Measurements from ENCODE around the gene LAMP1.
"Not testable (repeated sequence)": the region's sequence is repeated elsewhere in the genome, so short reads cannot be mapped to it uniquely, and the experiment has no call there.

LAMP1 gene

DNA sequence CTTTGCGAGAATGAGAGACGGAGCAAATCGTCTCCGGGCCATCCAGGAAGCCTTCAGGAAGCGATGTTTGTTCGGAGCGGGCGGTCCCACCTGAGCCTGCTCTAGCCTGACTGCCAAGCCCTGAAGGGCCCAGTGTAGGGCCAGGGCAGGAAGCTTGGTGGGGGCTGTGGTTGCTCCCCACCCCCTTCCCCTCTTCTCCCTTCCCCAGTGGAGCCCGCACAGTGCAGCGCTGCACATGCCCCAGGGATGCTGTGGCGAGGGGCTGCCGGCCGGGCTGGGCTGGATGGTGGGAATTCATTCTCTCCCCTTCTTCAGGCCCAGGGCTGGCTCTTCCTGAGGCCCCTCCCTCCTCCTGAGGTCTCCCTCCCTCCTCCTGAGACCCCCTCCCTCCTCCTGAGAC, 74.0 kb downstream of the LAMP1 start:
- intact Hi-C loops (cut with DNase I): no loop called here
- peak in 1 of 10 donors; percentile 62 for DNase-seq

DNA sequence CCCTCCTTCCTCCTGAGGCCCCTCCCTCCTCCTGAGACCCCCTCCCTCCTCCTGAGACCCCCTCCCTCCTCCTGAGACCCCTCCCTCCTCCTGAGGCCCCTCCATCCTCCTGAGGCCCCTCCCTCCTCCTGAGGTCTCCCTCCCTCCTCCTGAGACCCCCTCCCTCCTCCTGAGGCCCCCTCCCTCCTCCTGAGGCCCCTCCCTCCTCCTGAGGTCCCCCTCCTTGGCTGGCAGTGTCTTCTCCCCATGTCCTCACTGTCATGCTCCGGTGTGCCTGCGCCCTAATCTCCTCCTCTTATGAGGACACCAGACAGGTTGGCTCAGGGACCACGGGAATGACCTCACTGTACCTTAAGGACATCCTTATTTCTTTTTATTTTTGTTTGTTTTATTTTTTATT, 74.7 kb downstream of the LAMP1 start:
- intact Hi-C loops (cut with DNase I): not testable (repeated sequence)
- peak in 1 of 10 donors; percentile 76 for DNase-seq

All from posterior cingulate gyrus (tissue), 11 donors.